HG02763 (cell line): Measurements from ENCODE around the gene SLC16A5.
A peak's percentile ranks its signal among the peaks of the same experiment; 100 is the strongest.
"Not testable (repeated sequence)": the region's sequence is repeated elsewhere in the genome, so short reads cannot be mapped to it uniquely, and the experiment has no call there.

Experiments used
- ATAC-seq: cut with Tn5 transposase; IDR thresholded peaks from one replicate; pipeline ENCODE4 v1.9.1; 2021; ENCODE audit warnings: mild to moderate bottlenecking, moderate library complexity; ENCODE audit not compliant: unreplicated experiment

SLC16A5 gene

DNA sequence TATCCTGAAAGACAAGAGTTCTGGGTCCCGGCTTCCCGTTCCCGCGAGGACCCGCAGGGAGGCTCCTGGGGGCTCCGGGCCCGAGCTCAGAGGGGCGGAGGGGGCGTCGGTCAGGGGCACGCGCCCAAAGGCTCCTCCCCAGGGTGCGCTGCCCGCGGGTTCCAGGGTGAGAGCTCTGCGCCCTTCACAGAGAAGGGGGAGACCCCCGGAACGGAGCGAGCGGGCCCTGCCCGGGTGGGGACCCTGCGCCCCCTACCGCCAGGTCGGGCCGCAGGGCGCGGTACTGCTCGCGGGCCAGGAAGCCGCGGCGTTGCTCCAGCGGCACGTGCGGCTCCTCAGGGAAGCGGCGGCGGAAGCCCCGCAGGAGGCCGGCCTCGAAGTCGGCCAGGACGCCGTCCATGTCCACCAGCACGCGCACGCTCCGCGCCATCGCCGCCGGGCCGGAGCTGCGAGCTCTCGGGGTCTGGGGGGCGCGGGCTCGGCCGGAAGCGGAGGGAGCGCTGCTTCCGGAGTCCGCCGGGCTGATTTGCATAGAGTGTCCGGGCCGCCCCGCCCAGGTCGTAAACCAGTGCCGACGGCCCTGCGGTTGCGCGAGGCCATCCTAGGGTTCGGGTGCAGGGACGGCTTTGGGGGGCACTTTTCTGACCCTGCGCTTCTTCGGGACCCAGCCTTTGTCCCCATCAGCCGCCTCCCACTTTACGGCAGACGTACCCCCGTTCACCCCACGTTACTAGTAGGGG is 43.7 kb downstream of the SLC16A5 start, which contains the start of gene NT5C:
TSS of gene NT5C (minus strand) at position 465 of the 740 bp plus-strand sequence. CDS start at position 430, 35 bp downstream.
- ATAC-seq = peak; percentile 75

DNA sequence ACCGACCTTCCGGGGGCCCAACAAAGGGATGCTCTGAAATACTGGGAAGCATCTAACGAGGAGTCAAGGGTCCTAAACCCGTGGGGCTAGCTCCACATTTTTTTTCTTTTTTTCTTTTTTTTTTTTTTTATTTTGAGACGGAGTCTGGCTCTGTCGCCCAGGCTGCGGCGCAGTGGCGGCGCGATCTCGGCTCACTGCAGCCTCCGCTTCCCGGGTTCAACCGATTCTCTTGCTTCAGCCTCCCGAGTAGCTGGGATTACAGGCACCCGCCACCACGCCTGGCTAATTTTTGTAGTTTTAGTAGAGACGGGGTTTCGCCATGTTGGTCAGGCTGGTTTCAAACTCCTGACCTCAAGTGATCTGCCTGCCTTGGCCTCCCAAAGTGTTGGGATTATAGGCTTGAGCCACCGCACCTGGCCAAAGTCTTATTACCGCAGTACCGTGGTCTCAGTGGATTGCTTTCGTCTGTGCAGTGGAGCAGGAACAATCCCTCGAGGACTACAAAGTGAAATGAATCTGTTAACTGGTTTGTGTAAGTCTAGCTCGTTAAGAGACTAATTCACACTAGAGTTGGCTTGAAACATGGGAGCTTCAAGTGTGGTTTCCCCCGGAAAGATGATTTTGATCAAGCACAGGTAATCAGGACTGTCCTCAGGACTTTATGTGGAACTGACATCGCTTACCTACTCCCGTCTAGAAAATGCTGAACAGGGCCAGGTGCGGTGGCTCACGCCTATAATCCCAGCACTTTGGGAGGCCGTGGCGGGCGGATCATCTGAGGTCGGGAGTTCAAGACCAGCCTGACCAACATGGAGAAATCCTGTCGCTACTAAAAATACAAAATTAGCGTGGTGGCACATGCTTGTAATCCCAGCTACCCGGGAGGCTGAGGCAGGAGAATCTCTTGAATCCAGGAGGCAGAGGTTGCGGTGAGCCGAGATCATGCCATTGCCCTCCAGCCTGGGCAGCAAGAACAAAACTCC is 44.6 kb downstream of the SLC16A5 start:
- ATAC-seq = not testable (repeated sequence)

DNA sequence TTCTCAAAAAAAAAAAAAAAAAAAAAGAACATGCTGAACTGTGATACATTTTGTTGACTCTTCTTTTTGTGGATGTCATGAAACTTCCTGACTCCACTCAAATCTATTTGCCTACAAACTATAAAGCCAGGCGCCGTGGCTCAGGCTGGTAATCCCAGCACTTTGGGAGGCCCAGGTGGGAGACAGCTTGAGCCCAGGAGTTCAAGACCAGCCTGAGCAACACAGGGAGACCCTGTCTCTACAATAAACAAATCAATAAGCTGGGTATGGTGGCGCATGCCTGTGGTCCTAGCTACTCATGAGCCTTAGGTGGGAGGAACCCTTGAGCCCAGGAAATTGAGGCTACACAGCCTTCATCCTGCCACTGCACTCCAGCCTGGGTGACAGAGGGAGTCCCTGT is 45.2 kb downstream of the SLC16A5 start:
- no peak for ATAC-seq

DNA sequence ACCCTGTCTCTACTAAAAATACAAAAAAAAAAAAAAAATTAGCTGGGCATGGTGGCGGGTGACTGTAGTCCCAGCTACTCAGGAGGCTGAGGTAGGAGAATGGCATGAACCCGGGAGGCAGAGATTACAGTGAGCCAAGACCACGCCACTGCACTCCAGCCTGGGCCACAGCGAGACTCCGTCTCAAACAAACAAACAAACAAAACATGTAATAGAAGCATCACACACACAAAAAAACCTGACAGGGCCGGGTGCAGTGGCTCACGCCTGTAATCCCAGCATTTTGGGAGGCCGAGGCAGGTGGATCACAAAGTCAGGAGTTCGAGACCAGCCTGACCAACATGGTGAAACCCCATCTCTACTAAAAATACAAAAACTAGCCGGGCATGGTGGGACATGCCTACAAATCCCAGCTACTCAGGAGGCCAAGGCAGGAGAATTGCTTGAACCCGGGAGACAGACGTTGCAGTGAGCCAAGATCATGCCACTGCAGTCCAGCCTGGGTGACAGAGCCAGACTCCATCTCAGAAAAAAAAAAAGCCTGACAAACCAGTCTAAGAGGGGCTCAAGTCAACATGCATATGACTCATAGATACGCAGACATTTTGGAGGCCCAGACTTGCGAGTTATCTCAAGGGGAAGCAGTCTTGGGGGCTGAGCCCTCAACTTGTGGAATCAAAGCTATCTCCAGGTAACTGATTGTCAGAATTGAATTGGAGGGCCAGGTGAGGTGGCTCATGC is 46.0 kb downstream of the SLC16A5 start:
- ATAC-seq = not testable (repeated sequence)

DNA sequence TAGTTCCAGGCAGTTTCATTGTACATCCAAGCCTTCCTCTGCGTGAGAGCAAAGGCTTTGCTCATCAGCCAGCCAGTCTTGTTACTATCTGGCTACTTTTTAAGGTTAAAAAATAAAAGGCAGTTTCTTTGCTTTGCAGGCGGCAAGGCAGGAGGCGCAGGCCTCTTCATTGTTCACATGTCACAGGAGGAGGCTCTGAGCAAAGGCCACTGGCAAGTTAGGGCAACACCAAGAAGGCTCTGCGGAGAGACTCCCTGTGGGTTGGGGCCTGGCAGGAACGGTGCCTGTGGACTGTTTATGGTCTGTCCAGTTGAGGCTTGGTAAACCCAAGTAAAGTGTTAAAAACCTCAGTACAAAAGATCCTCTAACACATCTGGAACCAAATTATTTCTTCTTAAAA is 47.7 kb downstream of the SLC16A5 start:
- ATAC-seq = no peak

DNA sequence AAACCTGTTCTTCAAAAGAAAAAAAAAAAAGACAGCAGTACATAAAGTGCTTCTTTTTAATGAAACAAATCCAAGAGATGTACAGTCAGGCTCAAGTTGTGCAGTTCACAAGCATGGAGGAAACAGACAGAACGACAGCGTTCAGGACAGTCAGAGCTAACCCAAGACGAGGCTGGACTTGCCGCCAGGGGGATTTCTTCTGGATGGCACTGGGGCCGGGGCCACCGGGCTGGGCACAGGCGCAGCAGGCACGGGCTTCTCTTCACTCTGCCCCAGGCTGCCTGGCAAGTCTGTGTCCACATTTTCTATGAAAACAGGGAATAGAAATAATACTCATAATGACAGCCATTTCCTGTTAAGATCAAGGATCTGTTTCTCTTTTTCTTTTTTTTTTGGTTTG is 48.2 kb downstream of the SLC16A5 start:
- no peak for ATAC-seq

DNA sequence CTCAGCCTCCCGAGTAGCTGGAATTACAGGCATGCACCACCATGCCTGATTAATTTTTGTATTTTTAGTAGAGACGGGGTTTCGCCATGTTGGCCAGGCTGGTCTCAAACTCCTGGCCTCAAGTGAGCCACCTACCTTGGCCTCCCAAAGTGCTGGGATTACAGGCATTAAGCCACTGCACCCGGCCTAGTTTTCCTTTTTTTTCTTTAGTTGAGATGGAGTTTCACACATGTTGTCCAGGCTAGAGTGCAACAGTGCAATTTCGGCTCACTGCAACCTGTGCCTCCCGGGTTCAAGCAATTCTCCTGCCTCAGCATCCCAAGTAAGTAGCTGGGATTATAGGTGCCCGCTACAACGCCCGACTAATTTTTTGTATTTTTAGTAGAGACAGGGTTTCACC is 50.0 kb downstream of the SLC16A5 start:
- ATAC-seq = not testable (repeated sequence)

DNA sequence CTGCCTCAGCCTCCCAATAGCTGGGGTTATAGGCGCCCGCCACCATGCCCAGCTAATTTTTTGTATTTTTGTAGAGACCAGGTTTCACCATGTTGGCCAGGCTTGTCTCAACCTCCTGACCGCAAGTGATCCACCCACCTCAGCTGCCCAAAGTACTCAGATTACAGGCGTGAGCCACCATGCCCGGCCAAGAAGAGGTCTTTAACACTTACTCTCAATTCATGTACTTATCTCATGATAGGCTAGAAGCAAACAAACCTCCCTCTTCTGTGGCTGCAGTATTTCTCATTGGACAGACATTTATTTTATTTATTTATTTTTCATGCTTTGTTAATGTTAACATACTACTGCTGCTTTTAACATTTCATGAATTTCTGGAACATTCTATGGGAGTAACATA is 50.8 kb downstream of the SLC16A5 start:
- no peak for ATAC-seq

DNA sequence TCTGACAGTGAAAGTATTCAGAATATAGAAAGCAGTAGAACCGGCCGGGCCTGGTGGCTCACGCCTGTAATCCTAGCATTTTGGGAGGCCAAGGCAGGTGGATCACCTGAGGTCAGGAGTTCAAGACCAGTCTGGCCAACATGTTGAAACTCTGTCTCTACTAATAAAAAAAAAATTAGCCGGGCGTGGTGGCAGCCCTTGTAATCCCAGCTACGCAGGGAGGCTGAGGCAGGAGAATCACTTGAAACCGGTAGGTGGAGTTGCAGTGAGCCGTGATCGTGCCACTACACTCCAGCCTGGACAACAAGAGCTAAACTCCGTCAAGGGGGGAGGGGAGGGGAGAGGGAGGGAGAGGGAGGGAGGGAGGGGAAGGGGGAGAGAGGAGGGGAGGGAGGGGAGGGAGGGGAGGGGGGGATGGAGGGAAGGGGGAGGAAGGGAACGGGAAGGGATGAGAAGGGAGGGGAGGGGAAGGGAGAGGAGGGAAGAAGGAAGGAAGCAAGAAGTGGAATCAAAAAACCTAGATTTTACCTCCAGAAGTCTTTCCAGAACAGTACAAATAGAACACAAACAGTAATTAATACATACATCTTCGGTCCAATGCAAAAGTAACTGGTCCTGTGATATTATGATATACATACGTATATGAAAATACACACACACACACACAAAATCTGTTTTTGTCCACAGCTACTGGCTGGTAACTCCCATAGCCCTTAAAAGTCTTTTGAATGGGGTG is 54.6 kb downstream of the SLC16A5 start:
- no peak for ATAC-seq

DNA sequence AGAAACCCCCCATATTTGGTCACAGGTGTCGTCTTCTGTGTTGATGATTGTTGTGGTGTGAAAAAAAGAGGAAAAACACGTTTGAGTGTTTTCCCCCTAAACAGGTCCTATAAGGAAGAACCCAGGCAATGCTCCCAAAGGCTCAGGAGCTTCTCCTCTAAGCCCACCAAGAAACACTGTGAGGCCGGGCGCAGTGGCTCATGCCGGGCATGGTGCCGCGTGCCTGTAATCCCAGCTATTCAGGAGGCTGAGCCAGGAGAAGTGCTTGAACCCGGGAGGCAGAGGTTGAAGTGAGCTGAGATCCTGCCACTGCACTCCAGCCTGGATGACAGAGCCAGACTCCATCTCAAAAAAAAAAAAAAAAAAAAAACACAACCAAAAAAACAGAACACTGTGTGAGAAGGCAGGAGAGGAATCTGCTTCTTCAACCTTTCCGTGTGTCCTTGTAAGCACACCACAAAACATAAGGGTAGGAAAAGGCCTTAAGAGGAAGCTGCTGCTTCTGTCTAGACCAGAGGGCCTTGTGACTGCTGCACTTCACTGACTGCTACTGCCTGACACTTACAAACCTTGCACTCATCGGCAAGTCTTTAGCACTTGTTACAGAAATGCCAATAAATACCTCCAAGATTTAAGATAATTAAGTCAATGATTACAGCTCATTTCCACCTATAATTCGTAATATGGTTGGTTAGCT is 57.2 kb downstream of the SLC16A5 start:
- ATAC-seq = no peak

DNA sequence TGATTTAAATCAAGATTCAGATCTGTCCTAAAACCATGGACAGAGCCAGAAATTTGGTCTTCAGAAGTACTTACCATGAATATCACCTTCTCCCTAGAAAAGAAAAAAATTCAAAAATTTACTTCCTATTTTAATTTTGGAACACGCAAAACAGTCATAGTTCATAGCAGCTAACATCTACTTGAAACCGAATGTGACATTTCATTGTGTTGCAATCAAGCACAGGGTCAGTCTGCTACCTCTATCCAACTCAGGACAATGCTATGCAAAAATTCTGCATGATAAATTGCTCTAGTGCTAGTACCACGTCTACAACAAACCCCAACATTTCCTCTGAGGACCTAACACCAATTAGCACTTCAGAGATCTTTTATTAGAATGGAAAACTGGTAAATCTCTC is 58.8 kb downstream of the SLC16A5 start:
- no peak for ATAC-seq

DNA sequence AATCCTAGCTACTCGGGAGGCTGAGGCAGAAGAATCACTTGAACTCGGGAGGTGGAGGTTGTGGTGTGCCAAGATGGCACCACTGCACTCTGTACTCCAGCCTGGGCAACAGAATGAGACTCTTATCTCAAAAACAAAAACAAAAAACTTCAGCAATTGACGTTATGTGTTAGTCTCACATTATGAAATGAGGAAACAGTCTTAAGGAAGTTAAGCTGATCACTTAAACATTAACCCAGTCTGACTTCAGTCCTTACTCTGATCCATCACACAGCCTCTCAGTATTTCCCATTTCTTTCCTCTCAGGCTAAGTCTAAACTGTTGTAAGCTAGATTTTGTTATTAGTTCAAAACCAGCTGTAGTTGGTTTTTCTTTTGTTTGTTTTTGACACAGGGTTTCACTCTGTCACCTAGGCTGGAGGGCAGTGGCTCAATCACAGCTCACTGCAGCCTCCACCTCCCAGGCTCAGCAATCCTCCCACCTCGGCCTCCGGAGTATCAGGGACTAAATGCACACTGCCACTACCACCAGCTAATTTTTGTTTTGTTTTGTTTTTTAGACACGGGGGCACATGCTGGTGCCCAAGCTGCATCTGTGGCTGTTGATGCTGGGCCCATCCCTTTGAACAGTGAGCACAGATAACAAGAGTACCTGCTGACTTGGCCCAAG is 60.3 kb downstream of the SLC16A5 start:
- ATAC-seq = no peak

DNA sequence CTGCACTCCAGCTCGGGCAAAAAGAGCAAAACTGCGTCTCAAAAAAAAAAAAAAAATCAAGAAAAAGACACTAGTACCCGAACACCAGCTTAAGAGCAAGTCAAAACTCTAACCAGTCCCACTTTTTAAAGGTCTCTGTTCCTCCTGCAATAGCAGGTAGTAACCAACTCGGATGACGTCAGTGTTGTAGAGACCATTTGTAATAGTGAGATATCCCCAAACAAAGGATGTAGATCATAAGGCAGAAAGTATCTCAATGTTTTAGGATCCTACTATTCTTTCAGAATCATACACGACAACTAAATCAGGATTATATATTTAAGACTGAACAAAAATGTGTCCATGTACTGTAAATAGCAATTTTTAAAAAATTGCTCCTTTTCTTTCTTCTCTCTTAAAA is 64.2 kb downstream of the SLC16A5 start:
- no peak for ATAC-seq

DNA sequence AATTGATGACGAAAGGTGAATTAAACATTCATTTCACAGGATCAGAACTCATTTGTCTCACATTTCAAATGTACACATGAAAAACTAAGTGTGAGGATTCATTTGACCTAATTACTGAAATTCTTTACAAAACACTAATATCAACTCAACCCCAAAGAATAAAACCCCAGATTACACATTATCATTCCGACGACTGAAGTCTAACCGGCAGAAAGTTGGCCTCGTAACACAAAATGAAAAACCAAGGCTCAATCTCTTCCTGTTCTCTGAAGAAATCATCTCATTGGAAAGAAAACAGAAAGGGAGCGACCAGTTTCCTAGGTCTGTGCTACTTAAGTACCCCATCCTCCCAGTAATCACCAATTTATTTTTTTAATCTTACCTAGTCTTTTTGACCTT is 64.8 kb downstream of the SLC16A5 start:
- ATAC-seq = no peak

DNA sequence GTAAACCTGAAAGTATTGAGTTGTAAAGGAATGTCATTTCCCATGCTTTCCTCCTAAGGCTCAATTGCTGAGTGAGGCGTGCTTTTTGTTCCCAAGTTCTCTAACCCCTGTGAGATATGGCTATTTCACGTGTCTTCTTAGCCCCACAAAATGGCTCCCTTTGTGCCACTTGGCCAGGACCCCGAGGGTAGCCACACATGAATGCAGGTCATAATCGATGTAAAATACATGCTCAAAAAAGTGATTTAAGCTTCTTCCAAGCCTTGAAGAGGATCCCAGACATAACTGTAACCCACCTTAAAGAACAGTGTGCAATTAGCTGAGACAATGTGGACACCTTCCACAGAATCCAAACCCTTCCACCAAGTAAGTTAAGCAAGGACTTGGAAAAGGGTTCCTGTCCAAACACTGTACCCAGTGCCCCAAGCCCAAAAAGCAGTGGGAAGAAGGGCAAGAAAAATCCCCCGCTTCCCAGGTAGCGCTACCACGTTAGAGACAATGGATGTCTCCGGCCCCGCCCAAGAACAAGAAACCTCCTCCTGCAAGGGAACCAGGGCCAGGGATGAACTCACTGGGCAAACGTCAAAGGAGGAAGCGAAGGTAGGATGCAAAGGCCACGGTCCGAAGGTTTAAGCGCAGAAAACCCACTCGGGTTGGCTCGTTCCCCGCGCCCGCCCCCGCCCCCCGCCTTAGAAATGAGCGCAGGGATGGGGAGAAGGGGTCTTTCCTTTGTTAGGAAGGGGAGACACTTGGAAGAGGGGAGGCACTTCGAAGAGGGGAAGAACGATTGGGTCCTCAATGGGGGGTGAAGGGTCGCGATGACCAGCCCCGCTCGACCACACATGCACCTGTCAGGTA is 65.4 kb downstream of the SLC16A5 start:
- ATAC-seq = no peak

DNA sequence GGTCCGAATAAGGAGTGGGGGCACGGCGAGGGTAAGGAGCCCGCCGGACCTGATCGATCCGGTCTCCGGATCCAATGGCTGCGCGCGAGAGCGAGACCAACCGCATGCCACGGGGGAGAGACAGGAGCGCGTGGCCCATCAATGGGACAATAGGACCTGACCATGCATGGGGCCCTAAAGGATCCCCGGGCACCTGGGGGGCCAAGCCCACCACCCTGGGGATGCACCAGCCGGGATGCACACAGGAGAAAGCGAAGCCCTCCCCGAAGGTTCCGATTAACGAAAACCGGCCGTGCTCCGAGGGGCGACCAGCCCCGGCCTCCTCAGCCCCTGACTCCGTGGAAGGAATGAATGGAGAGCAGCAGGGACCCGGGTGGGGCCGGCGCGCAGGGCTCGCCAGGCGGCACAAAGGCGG is 66.0 kb downstream of the SLC16A5 start:
- ATAC-seq = peak; percentile 18

DNA sequence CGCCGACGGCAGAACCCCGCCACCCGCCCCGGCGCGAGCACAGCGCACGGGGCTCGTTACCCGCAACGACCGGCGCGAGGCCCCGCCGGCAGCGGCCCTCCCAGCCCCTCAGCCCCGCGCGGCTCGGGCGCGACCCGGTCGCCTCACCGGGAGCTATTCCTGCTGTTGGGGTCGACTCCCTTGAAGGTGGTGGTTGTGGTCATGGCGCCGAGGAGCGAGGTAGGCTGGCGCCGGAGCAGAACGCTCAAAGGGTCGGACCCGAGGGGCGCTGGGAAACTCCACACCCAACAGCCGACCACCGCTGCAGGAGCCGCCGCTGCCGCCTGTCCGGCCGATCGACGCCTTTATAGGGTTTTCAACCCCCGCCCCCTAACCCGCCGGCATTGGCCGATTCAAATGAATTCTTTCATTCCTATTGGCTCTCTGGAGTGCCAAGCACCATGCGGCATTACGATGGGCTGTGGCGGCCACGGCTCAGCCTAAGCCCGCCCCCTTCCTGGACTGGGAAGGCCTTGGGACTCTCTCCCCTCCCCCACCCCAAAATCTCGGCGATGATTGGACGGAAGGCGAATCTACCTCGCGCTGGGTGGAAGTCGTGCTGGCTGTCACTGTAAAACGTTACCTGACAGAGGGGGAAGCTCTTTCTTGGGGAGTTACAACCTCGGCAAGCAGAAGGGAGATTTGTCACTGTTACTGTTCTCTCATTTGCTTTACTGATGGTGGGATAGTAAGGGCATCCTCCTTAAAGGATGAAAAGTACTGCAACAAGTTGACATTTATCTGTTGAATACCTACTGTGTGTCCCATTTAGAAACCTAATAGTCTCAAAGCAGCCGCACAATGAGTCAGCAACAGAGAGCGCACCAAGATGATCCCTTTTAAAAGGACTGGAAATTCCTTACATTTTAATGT is 66.7 kb downstream of the SLC16A5 start, which contains the start of gene JPT1:
TSS of gene JPT1 (minus strand) at position 318 of the 912 bp plus-strand sequence. CDS start at position 203, 115 bp downstream.
- ATAC-seq = peak; percentile 96
